Activated CD4-positive, CD25-positive, alpha-beta regulatory T cell treated with anti-CD3 and anti-CD28 coated beads, Interleukin-2, amount 50 U/mL, for 72 hours (primary cell): ENCODE data around the gene IGDCC3.
"Not testable (repeated sequence)": the region's sequence is repeated elsewhere in the genome, so short reads cannot be mapped to it uniquely, and the experiment has no call there.

Source experiments
- DNase-seq: peaks from one replicate; pipeline ENCODE4 v3.0.0; 2021

Gene IGDCC3

GRCh38 chr15:65368302-65369211, 9.2 kb downstream of the IGDCC3 start:
- DNase-seq = no peak

- DNase-seq = no peak
Observed at GRCh38 chr15:65366122-65366892, 11.5 kb downstream of the IGDCC3 start.

GRCh38 chr15:65365229-65365628, 12.6 kb downstream of the IGDCC3 start:
- DNase-seq = no peak

- DNase-seq = no peak
Observed at GRCh38 chr15:65363766-65364165, 14.0 kb downstream of the IGDCC3 start.

GRCh38 chr15:65363306-65363705, 14.5 kb downstream of the IGDCC3 start:
- DNase-seq = no peak

GRCh38 chr15:65362491-65362890, 15.3 kb downstream of the IGDCC3 start:
- DNase-seq = no peak

GRCh38 chr15:65361708-65362459, 15.9 kb downstream of the IGDCC3 start:
- DNase-seq = no peak

- DNase-seq = no peak
Observed at GRCh38 chr15:65360506-65360905, 17.3 kb downstream of the IGDCC3 start.

- DNase-seq = no peak
Observed at GRCh38 chr15:65355988-65356353, 21.8 kb downstream of the IGDCC3 start.

- no peak for DNase-seq
Observed at GRCh38 chr15:65355173-65355987, 22.4 kb downstream of the IGDCC3 start.

- no peak for DNase-seq
Observed at GRCh38 chr15:65354835-65355172, 23.0 kb downstream of the IGDCC3 start.

GRCh38 chr15:65351972-65352371, 25.8 kb downstream of the IGDCC3 start:
- not testable (repeated sequence) for DNase-seq

- no peak for DNase-seq
Observed at GRCh38 chr15:65349338-65349737, 28.5 kb downstream of the IGDCC3 start.

GRCh38 chr15:65347756-65348155, 30.0 kb downstream of the IGDCC3 start:
- DNase-seq = not testable (repeated sequence)

- DNase-seq = no peak
Observed at GRCh38 chr15:65346856-65347598, 30.8 kb downstream of the IGDCC3 start.

- no peak for DNase-seq
Observed at GRCh38 chr15:65344914-65345275, 32.9 kb downstream of the IGDCC3 start.

GRCh38 chr15:65344214-65344913, 33.4 kb downstream of the IGDCC3 start:
- DNase-seq = no peak

- DNase-seq = no peak
Observed at GRCh38 chr15:65343374-65343981, 34.3 kb downstream of the IGDCC3 start.

- DNase-seq = no peak
Observed at GRCh38 chr15:65342493-65342892, 35.3 kb downstream of the IGDCC3 start.

- DNase-seq = no peak
Observed at GRCh38 chr15:65339920-65340319, 37.9 kb downstream of the IGDCC3 start.

GRCh38 chr15:65339416-65339815, 38.4 kb downstream of the IGDCC3 start:
- DNase-seq = no peak
